Measurements from ENCODE around the gene TMPRSS13.

DNA sequence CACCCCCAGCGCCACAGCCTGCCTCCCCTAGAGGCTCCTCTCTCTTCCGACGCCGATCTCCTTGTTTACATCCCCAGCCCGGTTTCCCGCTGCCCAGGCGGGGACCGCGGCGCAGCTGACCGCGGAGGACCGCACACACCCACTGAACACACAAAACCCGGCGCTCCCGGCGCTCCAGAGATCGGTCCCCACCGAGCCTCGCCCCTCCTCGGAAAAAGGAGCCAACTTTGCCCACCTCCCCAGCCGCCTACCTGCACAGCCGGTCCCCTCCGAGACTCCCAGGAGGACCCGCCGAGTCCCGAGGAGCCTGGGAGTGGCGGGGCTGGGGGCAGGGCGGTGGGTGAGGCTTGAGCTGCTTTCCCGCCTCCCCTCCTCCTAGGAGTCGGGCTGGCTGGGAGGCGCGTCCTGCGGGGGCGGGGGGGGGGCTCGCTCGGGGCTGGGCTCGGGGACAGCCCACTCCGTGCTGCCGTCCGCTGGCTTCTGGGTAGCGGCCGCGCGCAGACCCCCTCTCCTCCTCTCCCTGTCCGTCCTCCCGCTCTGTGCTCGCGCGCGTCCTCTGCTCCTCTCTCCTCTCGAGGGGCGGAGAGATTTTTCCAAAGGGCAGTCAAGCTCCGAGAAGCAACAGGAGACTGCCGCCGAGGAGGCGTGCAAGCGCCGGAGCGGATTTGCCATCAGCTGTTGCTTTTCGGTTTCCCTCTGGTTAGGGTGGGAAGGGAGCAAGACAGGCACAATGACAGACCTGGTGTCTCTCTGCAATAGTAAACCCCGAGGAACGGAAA is 52.7 kb downstream of the TMPRSS13 start, which contains the start of gene FXYD6:
- TF ChIP-seq ERF (CRISPR knock-in tag; IDR thresholded peaks at IDR 0.05): no peak
- no peak for TF ChIP-seq ZZZ3 (CRISPR knock-in tag; IDR thresholded peaks at IDR 0.05; ENCODE audit: borderline replicate concordance)
- TF ChIP-seq POLR2AphosphoS5 (IDR thresholded peaks at IDR 0.05; ENCODE audit: low read depth, low read length): no peak
- TF ChIP-seq CBFB (CRISPR knock-in tag; IDR thresholded peaks at IDR 0.05): no peak
- TF ChIP-seq, protein P1, sequence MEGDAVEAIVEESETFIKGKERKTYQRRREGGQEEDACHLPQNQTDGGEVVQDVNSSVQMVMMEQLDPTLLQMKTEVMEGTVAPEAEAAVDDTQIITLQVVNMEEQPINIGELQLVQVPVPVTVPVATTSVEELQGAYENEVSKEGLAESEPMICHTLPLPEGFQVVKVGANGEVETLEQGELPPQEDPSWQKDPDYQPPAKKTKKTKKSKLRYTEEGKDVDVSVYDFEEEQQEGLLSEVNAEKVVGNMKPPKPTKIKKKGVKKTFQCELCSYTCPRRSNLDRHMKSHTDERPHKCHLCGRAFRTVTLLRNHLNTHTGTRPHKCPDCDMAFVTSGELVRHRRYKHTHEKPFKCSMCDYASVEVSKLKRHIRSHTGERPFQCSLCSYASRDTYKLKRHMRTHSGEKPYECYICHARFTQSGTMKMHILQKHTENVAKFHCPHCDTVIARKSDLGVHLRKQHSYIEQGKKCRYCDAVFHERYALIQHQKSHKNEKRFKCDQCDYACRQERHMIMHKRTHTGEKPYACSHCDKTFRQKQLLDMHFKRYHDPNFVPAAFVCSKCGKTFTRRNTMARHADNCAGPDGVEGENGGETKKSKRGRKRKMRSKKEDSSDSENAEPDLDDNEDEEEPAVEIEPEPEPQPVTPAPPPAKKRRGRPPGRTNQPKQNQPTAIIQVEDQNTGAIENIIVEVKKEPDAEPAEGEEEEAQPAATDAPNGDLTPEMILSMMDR (CRISPR knock-in tag; IDR thresholded peaks at IDR 0.05): no peak
- no peak for TF ChIP-seq ZNF30 (CRISPR knock-in tag; IDR thresholded peaks at IDR 0.05)
- no peak for TF ChIP-seq ZNF446 (CRISPR knock-in tag; IDR thresholded peaks at IDR 0.05)
- TF ChIP-seq CREB1 (IDR thresholded peaks at IDR 0.05): no peak
- no peak for TF ChIP-seq CREB1 (CRISPR knock-in tag; IDR thresholded peaks at IDR 0.05)
- TF ChIP-seq, protein P2, sequence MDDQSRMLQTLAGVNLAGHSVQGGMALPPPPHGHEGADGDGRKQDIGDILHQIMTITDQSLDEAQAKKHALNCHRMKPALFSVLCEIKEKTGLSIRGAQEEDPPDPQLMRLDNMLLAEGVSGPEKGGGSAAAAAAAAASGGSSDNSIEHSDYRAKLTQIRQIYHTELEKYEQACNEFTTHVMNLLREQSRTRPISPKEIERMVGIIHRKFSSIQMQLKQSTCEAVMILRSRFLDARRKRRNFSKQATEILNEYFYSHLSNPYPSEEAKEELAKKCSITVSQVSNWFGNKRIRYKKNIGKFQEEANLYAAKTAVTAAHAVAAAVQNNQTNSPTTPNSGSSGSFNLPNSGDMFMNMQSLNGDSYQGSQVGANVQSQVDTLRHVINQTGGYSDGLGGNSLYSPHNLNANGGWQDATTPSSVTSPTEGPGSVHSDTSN (CRISPR knock-in tag; IDR thresholded peaks at IDR 0.05; ENCODE audit: borderline replicate concordance): no peak
- no peak for TF ChIP-seq POLR2A (IDR thresholded peaks at IDR 0.05; ENCODE audit: insufficient read depth in 1 of 2, low read depth in 2 of 2, low read length in 2 of 2)

All from HepG2 (cell line).